Measurements from ENCODE around the gene SCMH1. TPM values are rescaled to one million over a fixed set of nuclear protein-coding genes. Genes with fewer than 3 reads are reported as not detected.

Gene SCMH1
- total RNA-seq, 6 experiments from 2014 or later: 16.9 to 24.4 (median 21.7) TPM

DNA sequence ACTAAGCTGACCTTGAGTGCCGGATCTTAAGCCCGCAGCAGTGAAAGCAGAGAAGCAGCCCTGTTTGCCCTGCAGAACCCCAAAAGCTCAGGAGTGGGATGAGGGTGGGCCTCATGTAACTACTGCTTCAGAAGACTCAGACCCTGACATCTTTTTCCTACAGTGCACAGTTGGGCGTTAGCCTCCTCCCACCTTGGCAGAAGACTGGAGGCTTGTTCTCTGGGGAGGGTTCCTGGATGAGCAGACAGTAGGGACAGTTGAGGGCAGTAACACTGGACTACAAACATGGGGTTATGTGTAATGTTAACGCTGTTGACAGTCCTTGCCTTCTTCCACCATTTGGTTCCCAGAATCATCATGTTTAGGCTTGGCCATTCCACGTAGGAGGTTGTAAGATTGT is 253.0 kb downstream of the SCMH1 start:
- DNase-seq: no peak
- H3K27ac Mint-ChIP-seq: peak overlapping the region; percentile 24; the same call in 1 of the 2 replicates

DNA sequence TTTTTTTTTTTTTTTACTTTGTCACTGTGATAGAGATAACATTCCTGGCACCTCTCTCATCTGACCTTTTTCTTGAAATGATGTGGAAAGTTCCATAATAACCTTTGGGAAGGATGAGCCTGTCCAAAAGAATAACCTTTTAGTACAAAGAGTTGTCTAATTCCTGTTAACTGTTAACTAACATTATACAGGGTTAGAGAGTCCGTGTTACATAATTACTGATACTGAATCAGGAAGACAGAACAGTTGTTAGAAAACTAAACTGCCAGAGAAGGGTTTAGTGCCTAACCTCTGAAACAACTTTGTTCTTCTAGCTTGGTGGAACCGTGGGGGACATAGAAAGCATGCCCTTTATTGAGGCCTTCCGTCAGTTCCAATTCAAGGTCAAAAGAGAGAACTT is 253.8 kb downstream of the SCMH1 start:
- H3K36me3 Mint-ChIP-seq (ENCODE audit: low read depth): peaks cover 84% of the 10 kb centered on the region
- TF ChIP-seq, protein P1, sequence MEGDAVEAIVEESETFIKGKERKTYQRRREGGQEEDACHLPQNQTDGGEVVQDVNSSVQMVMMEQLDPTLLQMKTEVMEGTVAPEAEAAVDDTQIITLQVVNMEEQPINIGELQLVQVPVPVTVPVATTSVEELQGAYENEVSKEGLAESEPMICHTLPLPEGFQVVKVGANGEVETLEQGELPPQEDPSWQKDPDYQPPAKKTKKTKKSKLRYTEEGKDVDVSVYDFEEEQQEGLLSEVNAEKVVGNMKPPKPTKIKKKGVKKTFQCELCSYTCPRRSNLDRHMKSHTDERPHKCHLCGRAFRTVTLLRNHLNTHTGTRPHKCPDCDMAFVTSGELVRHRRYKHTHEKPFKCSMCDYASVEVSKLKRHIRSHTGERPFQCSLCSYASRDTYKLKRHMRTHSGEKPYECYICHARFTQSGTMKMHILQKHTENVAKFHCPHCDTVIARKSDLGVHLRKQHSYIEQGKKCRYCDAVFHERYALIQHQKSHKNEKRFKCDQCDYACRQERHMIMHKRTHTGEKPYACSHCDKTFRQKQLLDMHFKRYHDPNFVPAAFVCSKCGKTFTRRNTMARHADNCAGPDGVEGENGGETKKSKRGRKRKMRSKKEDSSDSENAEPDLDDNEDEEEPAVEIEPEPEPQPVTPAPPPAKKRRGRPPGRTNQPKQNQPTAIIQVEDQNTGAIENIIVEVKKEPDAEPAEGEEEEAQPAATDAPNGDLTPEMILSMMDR (IDR thresholded peaks at IDR 0.05): no peak
- H3K27me3 Mint-ChIP-seq (ENCODE audit: insufficient read depth): no peaks in the 10 kb centered on the region; the same call in 1 of the 2 replicates
- no peaks in the 10 kb centered on the region for H3K9me3 Mint-ChIP-seq
- H3K4me3 Mint-ChIP-seq: no peak overlapping the region
- peaks cover 55% of the 10 kb centered on the region for H3K4me1 Mint-ChIP-seq (ENCODE audit: low read depth)
- H3K27ac Mint-ChIP-seq: peak overlapping the region; percentile 43; the same call in 1 of the 2 replicates
- no peak for DNase-seq

More for the DNA sequence above, 253.0 kb downstream of the SCMH1 start:
- H3K4me3 Mint-ChIP-seq: no peak overlapping the region
- peaks cover 47% of the 10 kb centered on the region for H3K4me1 Mint-ChIP-seq (ENCODE audit: low read depth)
- no peaks in the 10 kb centered on the region; the same call in 1 of the 2 replicates for H3K27me3 Mint-ChIP-seq (ENCODE audit: insufficient read depth)
- no peaks in the 10 kb centered on the region for H3K9me3 Mint-ChIP-seq
- TF ChIP-seq, protein P1 (IDR thresholded peaks at IDR 0.05): no peak
- peaks cover 85% of the 10 kb centered on the region for H3K36me3 Mint-ChIP-seq (ENCODE audit: low read depth)

DNA sequence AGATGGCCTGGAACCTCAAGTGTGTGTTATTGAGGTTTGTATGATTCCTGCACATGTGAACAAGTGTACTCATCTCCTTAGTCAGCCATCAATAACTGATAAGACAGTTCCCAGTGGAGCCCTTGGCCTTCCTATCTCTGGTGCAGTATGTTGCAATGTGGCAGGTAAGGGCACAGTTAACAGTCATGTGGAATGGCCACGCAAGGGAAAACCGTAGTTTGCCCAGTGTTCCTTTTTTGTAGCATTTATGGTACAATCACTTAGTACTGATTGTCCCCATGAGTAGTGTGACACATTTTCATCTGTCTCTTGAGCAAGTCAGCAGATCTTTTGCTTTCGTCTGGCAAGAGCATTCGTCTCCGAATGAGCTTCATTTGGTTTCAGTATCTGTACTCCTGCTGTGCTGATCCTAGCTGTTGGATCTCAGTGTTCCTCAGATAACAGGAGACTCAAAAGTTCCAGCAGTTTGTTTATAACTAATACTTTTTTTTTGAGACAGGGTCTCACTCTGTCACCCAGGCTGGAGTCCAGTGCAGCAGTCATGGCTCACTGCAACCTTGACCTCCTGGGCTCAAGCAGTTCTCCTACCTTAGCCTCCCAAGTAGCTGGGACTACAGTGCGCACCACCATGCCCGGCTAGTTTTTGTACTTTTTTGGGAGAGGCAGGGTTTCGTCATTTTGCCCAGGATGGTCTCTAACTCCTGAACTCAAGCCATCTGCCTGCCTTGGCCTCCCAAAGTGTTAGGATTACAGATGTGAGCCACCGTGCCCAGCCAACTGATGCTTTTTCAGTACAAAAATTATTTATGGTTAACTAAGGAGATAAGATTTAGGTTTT is 254.4 kb downstream of the SCMH1 start:
- Mint-ChIP-seq H3K4me1 (ENCODE audit: low read depth) (peaks cover 62% of the 10 kb centered on the region), H3K36me3 (ENCODE audit: low read depth) (peaks cover 87% of the 10 kb centered on the region)

DNA sequence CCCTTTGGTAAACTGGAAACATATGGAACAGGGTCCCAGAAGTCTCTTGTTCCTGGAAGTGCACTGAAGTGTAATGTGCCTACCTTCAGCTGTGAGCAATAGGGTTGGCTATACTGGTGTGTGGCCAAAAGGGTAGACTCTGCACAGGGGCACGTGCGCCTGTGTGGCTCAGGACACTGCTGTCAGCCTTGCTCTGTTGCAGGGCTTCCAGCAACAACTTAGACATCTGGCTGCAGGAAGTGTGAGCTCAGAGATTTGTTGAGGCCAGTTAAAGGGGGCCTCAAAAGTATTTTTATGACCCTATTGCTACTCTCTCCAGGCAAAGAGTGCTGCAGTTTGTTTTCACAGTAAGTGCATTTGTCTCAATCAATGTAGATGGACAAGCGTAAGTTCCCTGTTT is 255.2 kb downstream of the SCMH1 start:
- H3K4me1 Mint-ChIP-seq (ENCODE audit: low read depth): peaks cover 69% of the 10 kb centered on the region
- H3K36me3 Mint-ChIP-seq (ENCODE audit: low read depth): peaks cover 88% of the 10 kb centered on the region
- TF ChIP-seq, protein P1 (IDR thresholded peaks at IDR 0.05): no peak
- H3K9me3 Mint-ChIP-seq: no peaks in the 10 kb centered on the region
- DNase-seq: no peak
- no peaks in the 10 kb centered on the region; the same call in 1 of the 2 replicates for H3K27me3 Mint-ChIP-seq (ENCODE audit: insufficient read depth)
- H3K4me3 Mint-ChIP-seq: no peak overlapping the region
- peak overlapping the region; percentile 43 for H3K27ac Mint-ChIP-seq

More for the DNA sequence above, 254.4 kb downstream of the SCMH1 start:
- no peaks in the 10 kb centered on the region; the same call in 1 of the 2 replicates for H3K27me3 Mint-ChIP-seq (ENCODE audit: insufficient read depth)
- H3K9me3 Mint-ChIP-seq: no peaks in the 10 kb centered on the region
- H3K27ac Mint-ChIP-seq: peak overlapping the region; percentile 43
- H3K4me3 Mint-ChIP-seq: no peak overlapping the region
- TF ChIP-seq, protein P1 (IDR thresholded peaks at IDR 0.05): no peak
- DNase-seq: no peak

DNA sequence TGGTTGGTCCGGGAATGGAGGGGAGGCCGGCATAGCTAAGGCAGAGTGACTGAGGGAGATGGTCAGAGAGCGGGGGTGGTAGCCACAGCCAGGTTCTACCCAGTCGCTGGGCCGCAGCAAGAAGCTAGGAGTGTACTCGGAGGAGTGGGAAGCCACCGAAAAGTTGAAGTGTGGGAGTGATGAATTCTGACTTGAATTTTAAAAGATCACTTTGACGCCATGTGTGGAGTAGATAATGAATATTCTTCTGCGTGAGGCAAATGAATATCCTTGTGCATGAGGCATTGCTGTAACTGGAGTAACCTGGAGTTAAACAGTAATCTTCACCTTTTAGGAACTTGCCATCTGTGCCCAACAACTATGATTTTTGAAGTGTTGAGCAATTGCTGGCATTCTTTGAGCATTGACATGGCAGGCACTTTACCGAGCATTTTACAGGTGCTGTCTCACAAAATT is 255.8 kb downstream of the SCMH1 start:
- H3K9me3 Mint-ChIP-seq: no peaks in the 10 kb centered on the region
- H3K4me3 Mint-ChIP-seq: 0 out of 2 replicates have a peak overlapping the region, but pooled peaks have one; percentile 16
- TF ChIP-seq, protein P1 (IDR thresholded peaks at IDR 0.05): no peak
- H3K27ac Mint-ChIP-seq: peak overlapping the region; percentile 66
- H3K36me3 Mint-ChIP-seq (ENCODE audit: low read depth): peaks cover 84% of the 10 kb centered on the region
- no peak for DNase-seq
- H3K27me3 Mint-ChIP-seq (ENCODE audit: insufficient read depth): no peaks in the 10 kb centered on the region; the same call in 1 of the 2 replicates
- H3K4me1 Mint-ChIP-seq (ENCODE audit: low read depth): peaks cover 75% of the 10 kb centered on the region

All from HFFc6 (cell line).